DMS79 (cell line): ENCODE results near the gene RRAD.

Source experiments
- DNase-seq: peaks from one replicate; lab custom pipeline; 2025; lab: John Stamatoyannopoulos, UW

The RRAD gene

DNA sequence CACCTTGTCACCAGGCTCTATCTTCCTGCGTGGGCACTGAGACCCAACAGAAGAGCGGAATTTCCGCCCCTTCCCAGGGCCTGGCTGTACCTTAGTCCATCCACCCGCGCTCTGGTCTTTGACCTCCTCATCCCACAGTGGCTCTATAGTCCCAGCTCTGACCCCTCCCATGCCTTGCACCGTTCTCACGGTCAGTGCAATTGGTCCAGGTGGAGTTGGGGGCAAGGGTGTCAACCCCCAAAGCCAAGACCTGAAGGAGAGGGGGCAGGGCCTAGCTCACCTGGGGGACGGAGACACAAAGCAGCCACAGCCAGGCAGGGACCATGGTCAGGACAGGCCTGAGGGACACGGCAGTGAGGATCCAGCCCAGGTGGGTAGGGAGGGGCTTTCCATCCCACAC, 7.6 kb downstream of the RRAD start:
- no peak for DNase-seq

DNA sequence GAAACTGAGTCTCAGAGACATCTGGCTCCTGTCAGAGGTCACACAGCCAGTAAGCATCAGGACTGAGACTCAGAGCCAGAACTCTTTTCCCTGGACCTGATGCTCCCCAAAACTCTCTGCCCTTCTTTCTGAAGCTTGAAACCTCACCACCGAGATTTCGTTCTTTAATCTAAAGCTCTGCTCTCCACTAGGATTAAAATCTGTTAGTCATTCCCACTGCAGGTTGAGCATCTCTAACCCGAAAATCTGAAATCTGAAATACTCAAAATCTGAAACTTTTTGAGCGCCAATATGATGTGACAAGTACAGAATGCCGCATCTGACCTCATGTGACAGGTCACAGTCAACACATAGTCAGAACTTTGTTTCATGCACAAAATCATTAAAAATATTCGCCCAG, 8.8 kb downstream of the RRAD start:
- no peak for DNase-seq

DNA sequence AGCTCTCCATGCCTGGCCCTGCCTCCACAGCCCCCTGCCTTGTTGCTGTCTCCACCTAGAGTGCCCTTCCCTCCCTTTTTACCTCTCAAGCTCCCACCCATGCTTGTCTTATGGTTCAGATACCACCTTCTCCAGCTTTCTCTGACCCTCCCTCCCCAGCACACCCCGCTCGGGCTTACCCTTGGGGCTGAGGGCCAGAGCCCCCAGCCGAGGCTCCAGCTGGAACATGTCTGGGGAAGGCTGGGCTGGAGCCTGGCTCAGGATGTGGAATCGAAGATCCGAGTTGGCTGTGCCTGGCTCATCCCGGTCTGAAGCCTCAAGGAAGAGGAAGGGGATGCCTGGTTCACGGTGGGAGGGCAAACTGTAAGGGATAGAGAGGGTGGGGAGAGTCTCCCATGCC, 10.3 kb downstream of the RRAD start:
- no peak for DNase-seq

DNA sequence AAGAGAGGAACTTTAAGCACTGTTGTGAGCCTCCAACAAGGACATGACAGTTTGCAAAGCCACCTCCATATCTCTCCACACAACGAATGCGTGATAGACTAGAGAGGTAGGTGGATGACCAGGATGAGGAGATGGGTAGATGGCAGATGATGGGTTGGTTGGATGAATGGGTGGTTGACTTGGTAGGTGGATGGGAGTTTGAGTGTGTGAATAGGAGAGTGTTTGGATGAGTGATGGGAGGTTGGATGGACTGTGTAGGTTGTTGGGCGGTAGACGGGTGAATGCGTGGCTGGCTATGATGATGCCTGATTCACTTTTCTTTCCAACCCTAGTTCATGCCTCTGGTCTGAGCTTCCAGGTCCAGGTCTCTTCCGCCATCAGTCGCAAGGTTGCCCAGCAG, 10.8 kb downstream of the RRAD start:
- no peak for DNase-seq

DNA sequence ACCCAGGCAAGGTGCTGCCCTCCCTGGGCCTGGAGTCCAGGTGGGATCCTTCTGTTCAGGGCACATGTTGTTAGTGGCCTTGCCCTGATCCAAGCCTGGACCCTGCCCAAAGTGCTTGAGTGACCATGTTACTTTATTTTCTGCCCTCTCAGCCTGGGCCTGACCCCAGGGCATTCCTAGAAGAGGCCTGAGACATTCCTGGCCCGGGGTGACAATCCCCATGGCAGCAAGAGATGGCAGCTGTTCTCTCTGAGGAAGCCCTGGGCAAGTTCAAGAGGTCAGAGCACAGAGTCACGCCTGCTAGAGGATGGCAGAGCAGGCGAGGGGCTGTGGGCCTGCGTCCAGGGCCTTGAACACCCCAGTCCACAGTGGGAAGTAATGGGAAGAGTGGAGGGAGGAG, 11.6 kb downstream of the RRAD start:
- DNase-seq, result no peak

DNA sequence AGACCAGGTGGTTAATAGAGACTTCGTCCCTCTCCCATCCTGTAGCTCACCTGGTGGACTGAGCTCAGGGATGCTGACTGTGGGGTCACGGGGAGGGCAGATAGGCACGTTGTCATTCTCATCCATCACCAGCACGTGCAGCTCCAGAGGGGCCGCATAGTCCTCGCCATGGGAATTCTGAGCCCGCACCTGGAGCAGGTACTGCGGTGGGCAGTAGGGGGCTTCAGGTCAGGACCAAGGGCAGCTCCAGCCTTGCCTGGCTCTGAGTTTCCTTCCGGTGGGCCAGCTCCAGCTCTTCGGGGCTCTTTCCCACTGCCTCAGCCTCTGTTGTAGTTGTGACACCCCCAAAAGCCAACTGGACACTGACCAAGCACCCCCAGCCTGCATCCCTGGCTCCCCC, 12.3 kb downstream of the RRAD start:
- no peak for DNase-seq

DNA sequence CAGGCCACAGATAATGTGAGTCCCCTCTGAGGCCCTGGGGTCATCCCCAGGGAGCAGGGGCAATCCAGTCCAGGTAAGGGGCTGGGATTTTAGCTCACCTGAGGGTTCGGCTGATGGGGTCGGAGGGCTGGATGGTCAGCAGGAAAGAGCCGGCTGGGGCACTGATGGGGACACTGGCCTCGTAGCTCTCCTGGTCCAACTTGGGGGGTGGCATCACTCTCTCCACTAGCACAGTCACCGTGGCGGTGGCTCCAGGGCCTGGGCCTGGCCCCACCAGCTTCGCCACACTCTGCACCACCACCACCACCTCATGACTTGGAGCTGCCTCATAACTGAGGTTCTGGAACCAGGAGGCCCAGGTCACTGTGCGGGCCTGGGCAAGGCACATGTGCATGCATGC, 13.5 kb downstream of the RRAD start:
- no peak for DNase-seq

DNA sequence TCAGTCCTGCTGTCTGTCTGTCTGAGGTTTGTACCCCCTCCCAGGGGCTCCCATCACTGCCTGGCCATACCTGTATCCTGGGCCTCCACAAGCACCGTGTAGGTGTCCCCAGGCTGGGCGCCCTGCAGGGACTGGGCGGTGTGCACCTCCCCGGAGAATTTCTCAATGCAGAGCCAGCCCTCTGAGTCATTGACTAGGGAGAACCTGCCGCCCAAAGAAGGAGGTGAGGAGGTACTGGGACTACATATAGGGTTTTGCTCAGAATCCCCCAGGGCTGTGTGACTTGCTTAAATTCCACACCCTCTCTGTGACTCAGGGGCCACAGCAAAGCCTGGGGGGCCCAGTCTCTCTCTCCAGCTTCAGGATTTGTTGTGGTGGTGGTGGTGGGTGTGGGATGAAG, 14.2 kb downstream of the RRAD start:
- DNase-seq, result no peak

DNA sequence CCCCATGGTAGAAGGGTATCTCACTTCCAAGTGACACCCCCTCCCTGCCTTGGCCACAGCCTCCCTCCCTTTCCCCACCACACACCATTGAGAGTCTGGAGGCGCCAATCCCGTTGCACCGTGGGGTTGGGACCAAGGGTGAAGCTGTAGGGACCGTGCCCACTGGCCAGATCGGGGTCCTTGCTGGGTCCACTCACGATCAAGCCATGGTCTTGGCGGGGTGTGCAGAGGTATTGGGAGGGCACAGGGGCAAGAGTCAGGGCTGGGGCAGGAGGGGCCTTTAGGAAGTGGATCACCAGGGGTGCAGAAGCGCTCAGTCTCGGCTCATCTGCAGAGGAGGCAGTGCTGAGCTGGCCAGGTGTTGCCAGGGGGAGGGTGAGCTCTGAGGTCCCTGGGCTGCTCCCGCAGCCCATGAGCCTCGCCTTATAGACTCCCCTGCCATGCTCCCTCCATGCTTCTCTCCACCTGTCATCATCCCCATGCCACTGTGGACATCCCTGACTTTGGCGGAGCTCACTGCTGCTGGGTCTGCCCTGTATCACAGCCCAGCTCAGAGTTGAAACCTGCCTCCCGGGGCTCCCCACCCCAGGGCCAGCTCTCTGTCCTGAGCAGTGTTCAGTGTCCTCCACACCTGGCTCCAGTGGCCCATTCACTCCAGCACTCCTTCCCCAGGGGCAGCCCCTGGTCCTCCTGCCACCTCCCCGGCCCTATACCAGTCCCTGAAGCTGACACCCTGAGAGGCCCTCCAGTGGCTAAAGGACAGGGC, 15.0 kb downstream of the RRAD start:
- no peak for DNase-seq

DNA sequence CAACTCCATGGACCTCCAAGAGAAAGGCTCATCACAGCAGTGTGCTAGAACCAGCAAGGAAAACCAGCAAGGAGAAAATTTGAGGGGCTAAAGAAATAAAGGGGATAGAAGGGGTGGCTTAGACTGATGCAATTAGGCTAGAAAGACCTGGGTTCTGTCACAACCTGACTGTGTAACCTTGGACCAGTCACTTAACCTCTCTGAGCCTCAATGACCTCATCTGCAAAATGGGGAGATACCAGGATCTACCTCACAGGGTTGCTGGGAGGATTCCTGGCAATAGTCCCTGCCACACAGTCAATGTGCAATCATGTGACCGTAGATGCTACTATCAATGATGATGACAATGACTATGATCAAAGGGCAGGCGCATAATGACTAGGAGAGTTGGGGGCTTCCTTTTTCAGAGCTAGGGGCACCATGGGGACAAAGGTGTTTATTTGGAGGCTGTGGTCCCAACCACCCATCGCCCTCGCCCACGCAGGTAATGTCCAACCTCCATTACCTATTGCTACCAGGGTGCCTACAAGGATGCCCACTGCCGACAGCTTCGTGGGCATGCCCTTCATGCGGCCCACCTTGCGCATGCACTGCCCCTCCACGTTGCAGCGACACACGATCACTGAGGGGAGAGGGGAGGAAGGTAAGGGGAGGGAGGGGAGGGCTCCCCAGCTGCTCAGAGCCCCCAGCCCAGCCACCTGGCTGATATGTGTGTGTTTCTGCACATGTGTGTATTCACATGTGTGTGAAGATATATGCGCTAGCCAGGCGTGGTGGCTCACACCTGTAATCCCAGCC, 16.4 kb downstream of the RRAD start:
- DNase-seq, result no peak

DNA sequence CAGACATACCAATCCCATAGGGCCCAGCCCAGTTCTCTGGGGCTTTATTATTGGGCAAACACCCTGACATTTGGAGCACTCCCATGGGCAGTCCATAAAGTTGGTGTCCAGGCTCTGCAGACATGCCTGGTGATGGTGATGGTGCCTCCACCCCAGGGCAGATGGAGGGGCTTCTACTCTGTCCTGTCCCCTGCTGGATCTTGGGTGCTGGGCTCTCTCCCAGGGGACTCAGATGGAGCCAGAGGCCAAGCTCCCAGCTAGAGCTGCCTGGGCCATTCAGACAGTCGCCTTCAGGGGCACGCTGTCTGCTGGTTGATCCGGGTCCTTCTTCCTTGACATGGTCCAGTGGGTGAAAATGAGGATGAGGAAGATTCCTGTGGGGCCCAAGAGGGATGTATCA, 17.2 kb downstream of the RRAD start:
- no peak for DNase-seq

DNA sequence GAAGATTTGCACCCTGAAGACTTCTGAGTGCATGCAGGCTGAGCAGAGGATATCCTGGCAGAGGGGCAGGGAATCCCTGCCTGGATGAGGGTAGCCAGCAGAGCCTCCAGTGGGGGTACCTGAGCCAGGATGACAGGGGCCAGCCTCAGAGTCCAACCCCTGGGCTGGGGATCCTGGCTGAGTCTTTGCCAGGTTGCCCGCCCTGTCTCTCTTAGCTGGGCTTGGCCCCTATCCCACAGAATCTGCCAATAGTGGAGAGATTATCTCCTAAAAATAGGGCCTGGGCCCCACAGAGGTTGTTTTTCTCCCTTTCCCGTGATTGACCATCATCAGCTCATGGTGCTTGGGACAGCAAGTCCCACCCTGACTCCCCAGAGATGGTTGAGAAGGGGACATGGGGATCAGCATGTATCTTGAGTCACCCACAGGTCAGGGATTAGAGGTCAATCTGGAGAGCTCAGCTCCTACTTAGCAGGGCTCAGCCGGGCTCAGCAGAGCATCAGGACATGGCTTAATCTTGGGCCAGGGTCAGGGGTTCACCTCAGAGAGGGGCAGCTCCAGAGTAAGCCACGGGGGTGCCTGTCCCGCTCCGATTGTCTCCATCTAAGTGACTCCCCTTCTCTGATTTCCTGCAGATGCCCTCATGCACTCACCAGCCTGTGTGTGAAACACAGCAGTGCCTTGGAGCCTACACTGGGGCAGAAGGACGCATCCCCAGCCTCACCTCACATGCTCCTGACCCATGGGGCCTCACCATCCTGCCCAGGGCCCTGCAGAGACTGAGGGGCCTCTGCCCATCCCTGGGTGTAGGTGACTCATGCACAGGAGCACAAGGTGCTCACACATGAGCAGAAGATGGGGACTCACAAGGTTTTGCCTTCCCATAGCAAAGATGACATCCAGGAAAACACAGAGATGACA, 18.2 kb downstream of the RRAD start:
- no peak for DNase-seq

DNA sequence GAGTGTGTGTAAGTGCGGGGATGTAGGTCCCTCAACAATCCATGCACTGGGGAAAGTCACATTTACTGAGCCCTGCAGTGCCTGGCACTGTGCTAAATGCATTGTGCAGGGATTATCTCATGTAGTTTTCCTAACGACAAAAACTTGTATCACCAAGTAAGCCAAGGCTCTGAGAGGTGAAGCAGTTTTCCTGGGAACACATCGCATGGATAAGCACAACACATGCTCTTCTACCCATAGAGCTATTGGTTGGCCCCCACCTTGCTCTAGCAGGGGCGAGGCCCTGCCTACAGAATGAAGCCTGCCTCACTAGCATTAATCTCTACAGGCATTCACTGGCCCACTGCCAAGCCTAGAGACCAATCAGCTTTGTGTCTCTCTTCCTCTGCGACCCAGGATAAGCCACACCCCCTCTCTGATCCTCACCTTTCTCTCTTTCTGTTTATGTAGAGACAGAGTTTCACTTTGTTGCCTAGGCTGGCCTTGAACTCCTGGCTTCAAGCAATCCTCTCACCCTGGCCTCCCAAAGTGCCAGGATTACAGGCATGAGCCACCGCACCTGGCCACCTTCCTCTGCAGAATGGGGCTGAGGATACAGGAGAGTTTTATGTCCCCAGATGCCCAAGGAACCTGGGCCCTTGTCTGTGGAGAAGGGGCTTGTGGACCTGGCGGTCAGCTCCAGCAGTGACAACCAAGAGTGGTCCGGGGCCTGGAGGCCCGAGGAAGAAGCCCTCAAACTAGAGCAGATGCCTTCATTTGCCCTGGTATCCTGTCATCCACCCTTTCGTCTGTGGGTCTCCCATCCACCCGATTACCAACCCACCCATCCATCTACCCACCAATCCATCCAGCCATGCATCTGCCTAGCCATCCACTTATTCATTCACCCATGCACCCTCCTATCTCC, 19.4 kb downstream of the RRAD start:
- no peak for DNase-seq

DNA sequence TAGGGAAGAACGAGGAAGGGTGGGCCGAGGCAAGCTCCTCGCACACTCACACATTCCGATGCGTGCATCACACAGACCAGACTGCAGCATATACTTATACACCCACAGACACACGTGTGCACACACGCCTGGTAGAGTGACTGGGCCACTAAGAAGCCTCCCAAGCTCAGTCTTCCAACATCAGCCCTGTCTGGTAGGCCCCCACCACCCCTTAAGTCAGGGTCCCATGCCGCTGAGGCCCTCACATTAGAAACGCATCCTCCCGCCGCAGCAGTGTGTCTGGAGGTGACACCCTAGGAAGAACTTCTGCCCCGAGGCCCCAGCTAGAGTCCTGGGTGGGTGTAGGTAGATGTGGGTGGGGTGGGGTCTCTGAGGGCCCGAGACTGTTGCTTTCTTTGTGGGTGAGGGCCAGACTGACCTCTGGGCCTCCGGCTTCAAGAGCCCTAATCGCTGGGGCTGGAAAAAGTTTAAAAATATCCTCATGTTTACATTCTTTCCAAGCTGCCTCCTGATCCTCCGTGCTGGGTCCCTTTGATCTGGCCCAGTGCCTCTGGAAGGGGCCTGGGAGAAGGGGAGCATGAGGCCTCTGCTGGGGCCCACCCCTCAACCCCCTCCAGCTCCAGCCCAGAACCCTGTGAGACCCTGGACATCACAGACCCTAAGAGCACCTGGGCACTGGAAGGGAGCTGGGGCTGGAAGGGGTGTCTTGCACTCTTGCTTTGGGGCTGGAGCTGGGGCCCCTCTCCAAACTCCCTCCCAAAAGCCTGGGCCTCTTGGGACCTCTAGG, 20.3 kb downstream of the RRAD start:
- no peak for DNase-seq

DNA sequence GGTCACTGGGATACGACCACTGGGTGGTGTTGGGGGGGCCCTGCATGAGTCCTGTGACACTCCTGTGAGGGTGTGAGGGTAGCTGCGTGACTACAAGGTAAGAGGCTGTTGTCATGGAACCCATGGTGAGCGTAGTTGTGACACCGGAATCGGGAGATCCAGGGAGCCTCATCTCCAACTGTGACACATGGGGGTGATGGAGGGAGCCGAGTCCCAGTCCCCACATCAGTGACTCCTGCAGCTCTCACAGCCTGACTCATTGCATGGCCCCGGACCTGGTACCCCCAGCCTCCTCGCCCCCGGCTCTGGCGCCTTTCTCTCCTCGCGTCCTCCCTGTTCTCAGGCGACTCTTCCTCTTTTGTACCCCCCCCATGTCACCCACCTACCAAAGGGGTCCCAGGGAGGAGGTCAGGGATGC, 20.9 kb downstream of the RRAD start:
- DNase-seq, result no peak

DNA sequence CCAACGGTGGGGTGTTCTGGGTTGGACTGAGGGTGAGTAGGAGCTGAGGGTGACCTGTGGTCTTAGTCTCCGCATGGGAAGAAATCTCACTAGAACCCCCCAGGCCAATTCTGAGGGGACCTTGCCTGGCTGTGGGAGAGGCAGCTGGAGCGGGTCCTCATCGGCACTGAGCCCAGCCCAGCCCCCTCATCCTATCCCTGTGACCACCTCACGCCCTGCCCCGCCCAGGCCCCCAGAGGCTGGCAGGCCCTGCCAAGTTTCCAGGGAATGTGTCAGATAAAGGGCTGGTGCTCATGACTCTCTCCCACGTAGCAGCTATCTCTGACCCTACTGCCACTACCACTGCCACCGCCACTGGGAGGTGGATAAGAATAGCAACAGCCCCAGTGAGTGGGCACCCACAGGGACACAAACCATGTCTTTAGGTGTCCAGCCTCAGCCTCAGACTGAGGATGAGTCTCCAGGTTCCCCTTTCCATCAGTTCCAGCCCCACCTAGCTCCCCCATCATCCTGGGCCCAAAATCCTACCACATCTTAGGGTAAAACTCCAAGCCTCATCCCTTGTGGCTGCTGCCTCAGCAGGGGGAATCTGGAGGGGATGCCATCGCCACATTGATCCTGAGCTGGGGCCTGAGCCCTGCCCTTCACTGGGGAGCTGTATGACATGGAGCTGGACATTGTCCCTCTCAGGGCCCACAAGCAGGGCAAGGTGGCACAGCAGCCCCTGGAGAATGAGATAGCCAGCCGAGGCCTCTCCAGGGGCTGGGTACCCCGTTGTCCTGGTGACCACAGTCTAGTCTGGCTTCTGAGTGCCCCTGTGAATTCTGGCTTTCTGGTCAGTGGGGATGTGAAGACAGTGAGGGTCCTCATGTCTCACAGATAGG, 21.5 kb downstream of the RRAD start:
- no peak for DNase-seq

DNA sequence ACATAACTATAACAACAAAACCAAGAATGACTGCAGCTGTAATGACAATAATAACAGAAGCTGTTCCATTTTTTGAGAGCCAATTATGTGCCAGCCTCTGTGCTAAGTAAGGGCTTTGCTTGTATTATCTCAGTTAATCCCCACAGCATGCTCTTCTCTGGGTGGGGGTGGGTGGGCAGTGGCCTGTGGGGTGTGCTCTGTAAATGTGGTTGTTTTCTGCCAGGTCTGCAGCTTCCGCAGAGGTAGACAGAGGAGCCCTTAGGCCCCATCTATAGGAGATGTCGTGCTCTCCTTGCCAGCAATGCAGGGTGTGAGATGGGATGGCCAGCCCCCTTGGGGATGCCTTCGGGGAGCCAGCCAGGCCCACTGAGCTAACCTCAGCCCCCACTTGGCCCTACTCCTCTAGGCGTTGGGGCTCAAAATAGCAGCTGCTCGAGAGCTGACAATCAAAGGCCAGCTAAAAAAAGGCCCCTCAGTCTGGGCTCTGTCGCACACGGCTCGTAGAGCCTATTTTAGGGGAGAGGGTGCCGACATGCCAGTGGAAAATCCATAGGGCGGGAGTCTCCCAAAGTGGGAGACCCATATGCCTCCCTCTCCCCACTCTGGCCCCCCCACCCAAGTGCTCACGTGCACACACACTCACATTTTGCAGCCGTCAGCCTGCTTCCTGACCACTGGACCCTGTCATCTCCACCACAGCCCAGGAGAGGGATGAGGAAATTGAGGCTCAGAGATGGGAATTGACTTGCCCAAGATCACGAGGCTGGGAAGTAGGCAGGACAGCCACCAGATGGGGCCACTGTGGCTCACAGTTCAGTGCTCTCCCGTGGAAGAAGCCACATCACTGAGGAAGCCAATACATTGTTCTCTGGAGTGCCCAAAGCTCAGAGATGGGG, 22.4 kb downstream of the RRAD start:
- no peak for DNase-seq

DNA sequence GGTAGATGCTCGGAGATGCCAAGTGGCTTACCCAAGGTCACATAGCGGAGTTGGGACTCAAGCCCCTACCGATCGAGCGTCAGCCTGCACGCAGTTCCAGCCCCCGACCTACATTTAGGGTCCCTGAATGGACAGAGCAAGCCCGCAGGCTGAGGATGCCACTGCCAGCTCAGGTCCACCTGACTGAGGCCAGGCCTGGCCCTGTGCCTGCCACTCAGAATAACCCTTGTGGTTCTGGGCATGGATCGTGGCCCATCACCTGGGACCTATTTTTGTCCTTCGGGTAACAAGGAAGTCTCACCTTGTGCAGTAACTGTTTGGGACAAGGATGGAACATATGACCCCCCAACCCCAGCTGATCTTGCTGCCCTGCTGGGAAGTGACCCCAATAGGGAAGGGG, 23.7 kb downstream of the RRAD start:
- no peak for DNase-seq
